D721Med (cell line): ENCODE data around the gene KIF6.

ENCODE experiments used
- DNase-seq: peaks from one replicate; pipeline ENCODE4 v3.0.0; 2011; ENCODE audit warnings: low spot score; ENCODE audit not compliant: insufficient read length
- FAIRE-seq: peaks from 2 replicates; lab custom pipeline; 2011; peaks lifted over from hg19 to GRCh38; lab: Jason Lieb, UNC
- TF ChIP-seq, protein P1 (sequence below): IDR thresholded peaks from 2 replicates; pipeline ENCODE4 v1.5.1; 2012; ENCODE audit warnings: mild to moderate bottlenecking, control low read depth; ENCODE audit not compliant: insufficient read depth; ENCODE audit errors: missing control alignments

The KIF6 gene

DNA sequence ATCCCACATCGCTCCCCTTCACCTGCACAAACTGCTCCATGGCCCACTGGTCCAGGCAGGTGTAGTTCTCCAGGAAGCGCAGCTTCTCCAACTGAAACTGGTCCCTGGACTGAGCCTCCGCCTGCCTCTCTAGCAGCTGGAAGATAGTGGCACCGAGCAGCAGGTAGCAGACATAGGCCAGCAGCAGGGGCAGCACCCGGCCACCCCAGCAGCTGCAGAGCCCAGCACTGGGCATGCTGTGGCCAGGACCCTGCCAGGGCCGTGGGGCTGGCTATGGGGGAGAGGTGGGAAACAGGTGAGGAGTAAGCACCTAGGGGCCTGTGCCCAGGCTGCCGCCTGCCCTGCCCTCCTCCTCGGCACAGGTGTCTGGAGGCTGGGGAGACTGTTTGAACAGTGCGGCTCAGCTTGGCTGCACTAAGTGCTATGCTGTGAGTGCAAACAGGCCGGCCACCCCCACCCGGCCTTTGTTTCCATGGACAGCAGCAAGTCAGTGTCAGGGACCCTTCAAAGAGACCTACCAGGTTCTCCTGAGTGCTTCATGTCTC lies 402.8 kb downstream of the KIF6 start, which contains the start of gene KCNK16:
Gene KCNK16 (minus strand): TSS at position 397 of the 545 bp plus-strand sequence. CDS start 162 bp downstream, at position 235.
- TF ChIP-seq, protein P1, sequence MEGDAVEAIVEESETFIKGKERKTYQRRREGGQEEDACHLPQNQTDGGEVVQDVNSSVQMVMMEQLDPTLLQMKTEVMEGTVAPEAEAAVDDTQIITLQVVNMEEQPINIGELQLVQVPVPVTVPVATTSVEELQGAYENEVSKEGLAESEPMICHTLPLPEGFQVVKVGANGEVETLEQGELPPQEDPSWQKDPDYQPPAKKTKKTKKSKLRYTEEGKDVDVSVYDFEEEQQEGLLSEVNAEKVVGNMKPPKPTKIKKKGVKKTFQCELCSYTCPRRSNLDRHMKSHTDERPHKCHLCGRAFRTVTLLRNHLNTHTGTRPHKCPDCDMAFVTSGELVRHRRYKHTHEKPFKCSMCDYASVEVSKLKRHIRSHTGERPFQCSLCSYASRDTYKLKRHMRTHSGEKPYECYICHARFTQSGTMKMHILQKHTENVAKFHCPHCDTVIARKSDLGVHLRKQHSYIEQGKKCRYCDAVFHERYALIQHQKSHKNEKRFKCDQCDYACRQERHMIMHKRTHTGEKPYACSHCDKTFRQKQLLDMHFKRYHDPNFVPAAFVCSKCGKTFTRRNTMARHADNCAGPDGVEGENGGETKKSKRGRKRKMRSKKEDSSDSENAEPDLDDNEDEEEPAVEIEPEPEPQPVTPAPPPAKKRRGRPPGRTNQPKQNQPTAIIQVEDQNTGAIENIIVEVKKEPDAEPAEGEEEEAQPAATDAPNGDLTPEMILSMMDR: no peak
- no peak for FAIRE-seq
- no peak for DNase-seq

DNA sequence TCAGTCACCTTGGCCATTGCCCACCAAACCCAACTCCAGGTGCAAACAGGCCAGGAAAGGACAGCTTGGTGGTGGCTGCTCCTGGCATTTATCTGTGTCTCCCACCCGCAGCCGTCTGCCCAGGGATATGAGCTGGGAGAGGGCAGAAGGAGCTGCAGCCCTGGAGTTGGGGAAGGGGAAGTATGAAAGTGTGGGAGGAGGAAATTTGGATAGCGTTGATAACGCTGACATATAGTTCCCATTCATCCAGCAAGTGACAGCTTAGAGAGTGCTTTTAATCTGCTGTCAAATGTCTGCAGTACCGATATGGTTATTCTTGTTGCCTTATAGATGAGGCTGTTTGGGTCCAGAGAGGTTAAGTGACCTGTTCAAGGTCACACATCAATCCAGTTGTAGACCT lies 403.4 kb downstream of the KIF6 start:
- TF ChIP-seq, protein P1: no peak
- FAIRE-seq (no peak), DNase-seq (no peak)

DNA sequence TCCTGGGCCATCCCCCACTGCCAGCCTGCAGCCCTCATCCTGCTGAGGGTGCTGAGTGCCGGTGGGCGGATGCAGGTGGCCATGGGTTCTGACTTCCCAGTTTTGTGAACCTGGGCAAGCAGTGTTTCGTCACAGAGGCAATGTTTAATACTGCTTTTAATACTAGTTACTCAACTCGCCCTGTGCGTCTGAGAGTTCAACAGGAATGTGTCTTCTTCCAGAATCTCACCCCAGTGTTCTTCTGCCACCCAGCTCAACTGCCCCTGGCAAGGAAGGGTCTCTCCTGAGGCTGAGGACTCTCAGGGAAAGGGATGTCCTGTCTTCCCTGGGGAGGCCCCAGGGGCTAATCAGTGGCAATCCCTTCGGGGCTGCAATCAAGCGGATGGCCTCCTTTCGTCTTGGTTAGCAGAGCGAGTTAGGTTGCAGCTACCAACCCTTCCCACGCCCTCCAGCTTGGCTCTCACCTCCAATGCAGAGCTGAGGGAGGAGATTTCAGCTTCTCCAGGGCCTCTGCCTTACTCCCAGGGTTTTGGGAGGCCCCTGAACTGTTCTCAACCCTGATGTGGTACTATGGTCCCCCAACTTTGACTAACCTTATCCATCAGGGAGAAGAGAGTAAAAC lies 404.7 kb downstream of the KIF6 start:
- no peak for DNase-seq
- FAIRE-seq: no peak
- TF ChIP-seq, protein P1: no peak

DNA sequence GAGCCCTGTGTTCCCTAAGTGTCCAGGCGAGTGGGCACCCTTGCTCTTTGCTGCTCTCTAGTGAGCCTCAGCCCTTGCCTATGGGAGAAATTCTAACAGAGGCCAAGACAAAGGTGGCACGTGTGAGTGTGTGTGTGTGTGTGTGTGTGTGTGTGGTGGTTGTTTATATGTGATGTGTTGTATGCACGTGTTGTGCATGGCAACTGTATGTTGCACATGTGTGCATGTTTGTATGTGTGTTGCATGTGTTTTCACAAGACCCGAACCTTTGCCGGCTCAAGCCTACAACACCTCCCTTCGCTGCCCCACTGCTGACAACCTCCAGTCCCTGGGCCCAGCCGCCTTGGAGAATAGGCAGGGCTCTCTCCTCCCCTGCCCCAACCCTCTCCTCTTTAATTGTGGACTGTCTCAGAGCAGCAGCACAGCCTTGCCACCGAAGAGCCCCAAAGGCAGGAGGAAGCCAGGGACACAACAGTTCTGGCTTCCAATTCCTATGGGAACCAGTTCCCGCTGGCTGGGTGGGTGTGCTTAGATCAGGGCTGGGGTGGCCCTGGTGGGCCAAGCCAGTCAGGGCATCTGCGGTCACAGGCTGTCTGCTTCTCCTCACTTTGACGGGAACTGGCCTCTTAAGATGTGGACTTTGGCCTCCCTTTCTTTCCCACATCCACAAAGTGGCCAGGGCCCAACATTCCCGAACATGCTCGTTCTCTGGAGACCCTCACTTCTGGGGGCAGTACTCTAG lies 405.4 kb downstream of the KIF6 start:
- FAIRE-seq (no peak), DNase-seq (no peak)
- TF ChIP-seq, protein P1: no peak

DNA sequence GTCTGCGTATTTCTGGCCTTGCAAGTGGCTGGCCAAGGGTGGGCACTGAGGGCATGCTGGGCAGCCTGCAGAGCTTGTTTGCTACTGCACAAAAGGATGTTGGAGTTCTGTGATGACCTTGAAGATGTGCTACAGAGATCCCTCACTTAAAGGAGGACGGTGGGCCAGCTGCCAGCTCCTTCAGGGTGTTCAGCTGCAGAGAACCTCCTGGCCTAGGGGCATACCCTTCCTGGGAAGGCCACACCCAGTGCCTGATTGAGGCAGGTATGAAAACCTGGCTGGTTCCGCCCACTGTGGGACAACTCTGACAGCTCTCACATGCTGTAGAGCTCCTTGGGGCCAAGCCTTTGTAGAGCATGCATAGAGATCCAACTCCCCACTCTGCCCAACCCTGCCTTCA lies 408.0 kb downstream of the KIF6 start:
- TF ChIP-seq, protein P1: no peak
- no peak for DNase-seq
- FAIRE-seq: no peak

DNA sequence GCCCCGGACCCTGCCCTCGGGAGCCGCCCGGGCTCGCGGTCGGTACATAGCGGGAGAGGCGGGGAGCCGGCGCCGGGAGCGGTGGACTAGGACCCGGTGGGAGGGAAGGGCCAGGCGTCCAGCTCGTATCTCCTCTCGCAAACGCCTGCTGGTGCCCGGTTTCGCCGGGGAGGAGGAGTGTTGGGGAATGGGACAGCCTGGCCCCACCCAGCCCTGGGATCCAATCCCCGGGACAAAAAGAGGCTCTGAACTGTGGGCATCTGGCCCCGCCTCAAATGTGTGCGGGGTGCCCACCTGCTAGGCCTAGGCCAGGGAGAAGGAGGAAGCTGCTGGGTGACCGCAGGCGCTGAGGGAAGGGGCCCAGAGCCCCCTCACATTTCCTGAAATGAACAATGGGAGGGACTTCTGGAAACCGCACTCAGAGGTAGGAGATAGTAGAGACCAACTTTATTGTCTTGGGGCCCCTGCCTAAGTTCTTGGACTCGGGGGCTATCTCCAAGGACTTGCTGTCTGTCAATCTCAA lies 410.9 kb downstream of the KIF6 start, which contains the start of gene KCNK17:
Gene KCNK17 (minus strand): TSS at position 147 of the 523 bp plus-strand sequence. CDS start 99 bp downstream, at position 48.
- TF ChIP-seq, protein P1: no peak
- DNase-seq (no peak), FAIRE-seq (no peak)
